Osteoblast (primary cell): ENCODE measurements around the gene CDX2. TPM values are rescaled to one million over a fixed set of nuclear protein-coding genes. Genes with fewer than 3 reads are reported as not detected.

ENCODE experiments used
- DNase-seq: peaks from one replicate; pipeline ENCODE4 v3.0.0; 2011; ENCODE audit warnings: low spot score, mixed read lengths; ENCODE audit not compliant: insufficient read length; ENCODE audit errors: missing footprints
- H2AFZ ChIP-seq: 2 replicates; pipeline ENCODE4 v1.6.0; 2011; ENCODE audit warnings: mild to moderate bottlenecking, low read length
- H3K27ac ChIP-seq: 2 replicates; pipeline ENCODE4 v1.5.1; 2011; ENCODE audit warnings: mild to moderate bottlenecking, low read depth, low read length, moderate library complexity
- H3K27me3 ChIP-seq: 2 replicates; pipeline ENCODE4 v1.6.0; 2012; ENCODE audit warnings: mild to moderate bottlenecking, control low read depth, inconsistent platforms, low read length, moderate library complexity; ENCODE audit not compliant: insufficient read depth
- H3K36me3 ChIP-seq: 2 replicates; pipeline ENCODE4 v1.5.1; 2011; ENCODE audit warnings: mild to moderate bottlenecking, low read length, control low read depth, moderate library complexity; ENCODE audit not compliant: insufficient read depth
- H3K4me1 ChIP-seq: 2 replicates; pipeline ENCODE4 v1.5.1; 2011; ENCODE audit warnings: mild to moderate bottlenecking, low read length, control low read depth, moderate library complexity; ENCODE audit not compliant: insufficient read depth
- H3K4me2 ChIP-seq: 2 replicates; pipeline ENCODE4 v1.6.0; 2011; ENCODE audit warnings: mild to moderate bottlenecking, low read length; ENCODE audit not compliant: insufficient read depth
- H3K4me3 ChIP-seq: fragments of 200-600 bp; sonication (generic); 3 replicates; pipeline ENCODE4 v1.5.1; 2012; ENCODE audit warnings: mild to moderate bottlenecking, low read length, inconsistent platforms; ENCODE audit not compliant: insufficient read depth
- H3K79me2 ChIP-seq: 2 replicates; pipeline ENCODE4 v1.6.0; 2012; ENCODE audit warnings: mild to moderate bottlenecking, low read length, control low read depth, inconsistent platforms; ENCODE audit not compliant: insufficient read depth
- H3K9me3 ChIP-seq: 2 replicates; pipeline ENCODE4 v1.5.1; 2011; ENCODE audit warnings: low read depth, low read length, control low read depth
- H4K20me1 ChIP-seq: 2 replicates; pipeline ENCODE4 v1.6.0; 2012; ENCODE audit warnings: mild to moderate bottlenecking, low read length, control low read depth; ENCODE audit not compliant: insufficient read depth
- CTCF ChIP-seq: IDR thresholded peaks from 2 replicates; pipeline ENCODE4 v1.5.1; 2011; ENCODE audit warnings: mild to moderate bottlenecking, low read depth, low read length, moderate library complexity; ENCODE audit errors: extremely low read depth
- total RNA-seq: library from RNA; depleted of rRNA; stranded (reverse); fragments of >200 nt; gene quantifications from 2 replicates; pipeline ENCODE4 v1.2.3, GENCODE V29; 2012

CDX2 gene
- total RNA-seq, 1 donor: not detected

- Histone ChIP-seq H3K27ac (no peak overlapping the region), H3K4me1 (no peaks in the 10 kb centered on the region), H3K9me3 (no peaks in the 10 kb centered on the region), H4K20me1 (no peaks in the 10 kb centered on the region), H2AFZ (no peak overlapping the region), H3K36me3 (no peaks in the 10 kb centered on the region), H3K4me3 (no peak overlapping the region), H3K79me2 (no peaks in the 10 kb centered on the region), H3K27me3 (peaks cover 24% of the 10 kb centered on the region), H3K4me2 (no peak overlapping the region)
- DNase-seq: no peak
- TF ChIP-seq CTCF: no peak
Measured at GRCh38 chr13:27933580-27934328, 35.4 kb downstream of the CDX2 start.

- Histone ChIP-seq H3K36me3 (no peaks in the 10 kb centered on the region), H4K20me1 (no peaks in the 10 kb centered on the region), H2AFZ (no peak overlapping the region), H3K4me3 (no peak overlapping the region), H3K79me2 (no peaks in the 10 kb centered on the region), H3K4me2 (no peak overlapping the region), H3K27ac (no peak overlapping the region), H3K9me3 (no peaks in the 10 kb centered on the region), H3K4me1 (no peaks in the 10 kb centered on the region), H3K27me3 (peaks cover 30% of the 10 kb centered on the region)
- no peak for DNase-seq
- no peak for TF ChIP-seq CTCF
Measured at GRCh38 chr13:27933118-27933517, 36.0 kb downstream of the CDX2 start.

- H3K27ac ChIP-seq: no peak overlapping the region
- H3K27me3 ChIP-seq: peaks cover 63% of the 10 kb centered on the region
- H3K4me3 ChIP-seq: no peak overlapping the region
- H3K4me1 ChIP-seq: no peaks in the 10 kb centered on the region
- no peaks in the 10 kb centered on the region for H4K20me1 ChIP-seq
- no peak overlapping the region for H3K4me2 ChIP-seq
- TF ChIP-seq CTCF: no peak
- no peaks in the 10 kb centered on the region for H3K79me2 ChIP-seq
- no peak for DNase-seq
- no peaks in the 10 kb centered on the region for H3K36me3 ChIP-seq
- no peak overlapping the region for H2AFZ ChIP-seq
- H3K9me3 ChIP-seq: no peaks in the 10 kb centered on the region
Measured at GRCh38 chr13:27929868-27930267, 39.2 kb downstream of the CDX2 start.

- peak; percentile 55 for DNase-seq
- no peaks in the 10 kb centered on the region for H3K79me2 ChIP-seq
- H3K4me3 ChIP-seq: no peak overlapping the region
- peaks cover 70% of the 10 kb centered on the region for H3K27me3 ChIP-seq
- H3K27ac ChIP-seq: no peak overlapping the region
- H3K4me1 ChIP-seq: no peaks in the 10 kb centered on the region
- no peak overlapping the region for H3K4me2 ChIP-seq
- no peaks in the 10 kb centered on the region for H3K9me3 ChIP-seq
- no peaks in the 10 kb centered on the region for H4K20me1 ChIP-seq
- no peak overlapping the region for H2AFZ ChIP-seq
- H3K36me3 ChIP-seq: no peaks in the 10 kb centered on the region
- no peak for TF ChIP-seq CTCF
Measured at GRCh38 chr13:27928805-27929753, 40.0 kb downstream of the CDX2 start.
